ENCODE results near the gene ADARB1.
A peak's percentile ranks its signal among the peaks of the same experiment; 100 is the strongest.

Gene ADARB1

GRCh38 chr21:45168522-45168921 is 94.1 kb downstream of the ADARB1 start:
- no peak for DNase-seq
- no peak for ATAC-seq
- H3K27me3 Mint-ChIP-seq = no peaks in the 10 kb centered on the region
- peaks cover 26% of the 10 kb centered on the region for H3K4me1 Mint-ChIP-seq
- H3K27ac Mint-ChIP-seq = peak overlapping the region in 1 of 2 donors; percentile 8
- no peaks in the 10 kb centered on the region for H3K9me3 Mint-ChIP-seq
- no peak overlapping the region for H3K4me3 Mint-ChIP-seq

GRCh38 chr21:45169001-45169400 is 94.6 kb downstream of the ADARB1 start:
- DNase-seq = no peak
- no peaks in the 10 kb centered on the region for H3K27me3 Mint-ChIP-seq
- H3K9me3 Mint-ChIP-seq = no peaks in the 10 kb centered on the region
- peak overlapping the region in 1 of 2 donors; percentile 19 for H3K27ac Mint-ChIP-seq
- no peak for ATAC-seq
- peaks cover 26% of the 10 kb centered on the region for H3K4me1 Mint-ChIP-seq
- H3K4me3 Mint-ChIP-seq = no peak overlapping the region

- DNase-seq (no peak), ATAC-seq (no peak)
- Mint-ChIP-seq H3K9me3 (no peaks in the 10 kb centered on the region), H3K4me3 (no peak overlapping the region), H3K27me3 (no peaks in the 10 kb centered on the region), H3K27ac (no peak overlapping the region), H3K4me1 (peaks cover 26% of the 10 kb centered on the region)
Observed at GRCh38 chr21:45169682-45170081, 95.3 kb downstream of the ADARB1 start.

GRCh38 chr21:45170987-45171386 is 96.6 kb downstream of the ADARB1 start:
- Mint-ChIP-seq H3K4me1 (peaks cover 26% of the 10 kb centered on the region), H3K9me3 (no peaks in the 10 kb centered on the region), H3K4me3 (no peak overlapping the region), H3K27me3 (no peaks in the 10 kb centered on the region), H3K27ac (no peak overlapping the region)
- no peak for DNase-seq
- ATAC-seq = no peak

DNA sequence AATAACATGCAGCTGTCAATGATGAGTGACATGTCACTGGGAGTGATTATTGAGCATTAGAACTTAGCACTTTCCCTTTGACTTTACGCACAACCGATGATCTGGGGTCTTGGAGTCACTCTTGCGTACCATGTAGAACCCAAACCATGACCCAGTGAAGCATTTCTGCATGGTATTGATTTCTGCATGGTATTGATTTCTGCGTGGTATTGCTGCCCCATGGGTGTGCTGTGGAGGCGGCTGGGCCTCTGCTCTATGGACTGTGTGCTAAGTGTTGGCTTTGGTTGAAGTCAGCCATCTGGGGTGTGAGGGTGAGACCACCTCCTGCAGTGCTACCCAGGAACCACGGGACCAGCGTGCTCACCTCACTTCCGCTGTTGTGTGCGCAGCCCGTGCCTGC is 98.0 kb downstream of the ADARB1 start:
- H3K4me1 Mint-ChIP-seq = peaks cover 22% of the 10 kb centered on the region
- H3K4me3 Mint-ChIP-seq = no peak overlapping the region
- H3K27me3 Mint-ChIP-seq = no peaks in the 10 kb centered on the region
- no peak overlapping the region for H3K27ac Mint-ChIP-seq
- ATAC-seq (no peak), DNase-seq (no peak)
- H3K9me3 Mint-ChIP-seq = no peaks in the 10 kb centered on the region

DNA sequence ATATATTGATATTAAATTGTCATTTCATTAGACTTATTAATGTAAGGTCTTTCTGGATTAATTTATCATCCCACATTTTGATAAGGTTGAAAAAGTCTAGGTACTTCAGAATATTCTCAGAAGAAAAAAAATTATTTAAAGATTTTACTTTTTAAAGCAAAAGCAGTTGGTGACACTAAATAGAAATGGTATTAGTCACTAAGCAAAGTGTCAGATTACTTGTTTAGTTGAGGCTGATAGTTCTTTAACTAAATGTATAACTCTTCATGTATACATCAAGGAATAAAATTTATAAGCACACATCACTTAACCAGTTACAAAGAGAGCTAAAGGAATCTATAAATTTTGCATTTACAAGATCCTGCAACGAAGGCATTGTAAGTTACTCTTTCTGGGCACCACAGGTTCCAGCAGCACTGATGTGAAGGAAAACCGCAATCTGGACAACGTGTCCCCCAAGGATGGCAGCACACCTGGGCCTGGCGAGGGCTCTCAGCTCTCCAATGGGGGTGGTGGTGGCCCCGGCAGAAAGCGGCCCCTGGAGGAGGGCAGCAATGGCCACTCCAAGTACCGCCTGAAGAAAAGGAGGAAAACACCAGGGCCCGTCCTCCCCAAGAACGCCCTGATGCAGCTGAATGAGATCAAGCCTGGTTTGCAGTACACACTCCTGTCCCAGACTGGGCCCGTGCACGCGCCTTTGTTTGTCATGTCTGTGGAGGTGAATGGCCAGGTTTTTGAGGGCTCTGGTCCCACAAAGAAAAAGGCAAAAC is 101.1 kb downstream of the ADARB1 start:
- no peak overlapping the region for H3K4me3 Mint-ChIP-seq
- no peaks in the 10 kb centered on the region for H3K27me3 Mint-ChIP-seq
- H3K27ac Mint-ChIP-seq = peak overlapping the region in 1 of 2 donors; percentile 82
- H3K9me3 Mint-ChIP-seq = no peaks in the 10 kb centered on the region
- H3K4me1 Mint-ChIP-seq = peaks cover 6% of the 10 kb centered on the region
- DNase-seq (no peak), ATAC-seq (no peak)

GRCh38 chr21:45176141-45176540 is 101.8 kb downstream of the ADARB1 start:
- DNase-seq (no peak), ATAC-seq (no peak)
- H3K4me3 Mint-ChIP-seq = no peak overlapping the region
- H3K9me3 Mint-ChIP-seq = no peaks in the 10 kb centered on the region
- H3K27ac Mint-ChIP-seq = peak overlapping the region in 1 of 2 donors; percentile 50
- H3K4me1 Mint-ChIP-seq = peaks cover 2% of the 10 kb centered on the region
- no peaks in the 10 kb centered on the region for H3K27me3 Mint-ChIP-seq

DNA sequence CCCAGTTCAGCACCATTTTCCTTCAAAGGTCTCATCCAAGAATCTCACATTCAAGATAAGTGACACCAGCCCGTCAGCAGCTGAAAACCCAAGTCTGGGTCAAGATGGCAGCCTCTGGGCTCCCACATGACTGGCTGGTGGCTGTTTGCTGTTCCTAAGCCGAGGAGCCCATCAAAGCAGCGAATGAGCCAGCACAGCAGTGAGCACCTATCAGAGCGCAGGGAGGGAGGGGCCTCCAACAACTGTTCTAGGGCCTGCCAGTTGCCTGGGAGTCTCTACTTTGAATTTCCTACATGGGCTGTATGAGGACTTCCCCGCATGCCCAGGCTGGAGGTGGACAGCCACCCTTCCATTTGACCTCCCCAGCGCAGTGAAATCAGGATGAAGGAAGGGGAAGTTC is 102.7 kb downstream of the ADARB1 start:
- Mint-ChIP-seq H3K27me3 (no peaks in the 10 kb centered on the region), H3K4me3 (no peak overlapping the region), H3K27ac (no peak overlapping the region), H3K4me1 (no peaks in the 10 kb centered on the region), H3K9me3 (no peaks in the 10 kb centered on the region)
- ATAC-seq (no peak), DNase-seq (no peak)

DNA sequence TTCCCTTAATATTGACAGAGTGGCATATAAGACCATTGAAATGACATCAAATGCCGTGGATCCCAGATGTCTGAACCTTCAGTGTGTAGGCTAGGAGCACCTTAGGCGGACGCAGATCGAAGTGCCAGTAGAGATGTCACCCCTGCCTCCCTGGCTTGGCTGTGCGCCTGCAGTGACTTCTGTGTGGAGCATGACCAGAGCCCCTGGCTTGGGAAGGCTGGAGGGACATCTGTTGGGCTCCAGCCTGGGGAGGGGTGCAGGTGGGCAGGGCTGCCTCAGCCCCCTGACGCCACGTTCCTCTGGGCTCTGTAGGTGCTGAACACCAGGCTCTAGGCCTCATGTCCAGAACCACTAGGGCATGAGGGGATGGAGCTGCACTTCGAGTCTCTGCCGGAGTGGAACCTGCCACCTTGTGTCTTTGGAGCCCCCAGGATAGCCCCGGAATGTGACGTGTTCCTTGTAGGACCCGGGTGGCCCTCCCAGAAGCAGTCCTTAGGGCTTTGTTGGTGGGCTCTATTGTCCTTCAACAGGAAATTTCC is 103.8 kb downstream of the ADARB1 start:
- Mint-ChIP-seq H3K9me3 (no peaks in the 10 kb centered on the region), H3K4me1 (no peaks in the 10 kb centered on the region), H3K27ac (peak overlapping the region in 1 of 2 donors; percentile 52), H3K27me3 (no peaks in the 10 kb centered on the region), H3K4me3 (no peak overlapping the region)
- DNase-seq (no peak), ATAC-seq (no peak)

GRCh38 chr21:45178971-45179370 is 104.6 kb downstream of the ADARB1 start:
- Mint-ChIP-seq H3K27me3 (no peaks in the 10 kb centered on the region), H3K4me3 (no peak overlapping the region), H3K4me1 (no peaks in the 10 kb centered on the region), H3K9me3 (no peaks in the 10 kb centered on the region), H3K27ac (no peak overlapping the region)
- ATAC-seq (no peak), DNase-seq (no peak)

DNA sequence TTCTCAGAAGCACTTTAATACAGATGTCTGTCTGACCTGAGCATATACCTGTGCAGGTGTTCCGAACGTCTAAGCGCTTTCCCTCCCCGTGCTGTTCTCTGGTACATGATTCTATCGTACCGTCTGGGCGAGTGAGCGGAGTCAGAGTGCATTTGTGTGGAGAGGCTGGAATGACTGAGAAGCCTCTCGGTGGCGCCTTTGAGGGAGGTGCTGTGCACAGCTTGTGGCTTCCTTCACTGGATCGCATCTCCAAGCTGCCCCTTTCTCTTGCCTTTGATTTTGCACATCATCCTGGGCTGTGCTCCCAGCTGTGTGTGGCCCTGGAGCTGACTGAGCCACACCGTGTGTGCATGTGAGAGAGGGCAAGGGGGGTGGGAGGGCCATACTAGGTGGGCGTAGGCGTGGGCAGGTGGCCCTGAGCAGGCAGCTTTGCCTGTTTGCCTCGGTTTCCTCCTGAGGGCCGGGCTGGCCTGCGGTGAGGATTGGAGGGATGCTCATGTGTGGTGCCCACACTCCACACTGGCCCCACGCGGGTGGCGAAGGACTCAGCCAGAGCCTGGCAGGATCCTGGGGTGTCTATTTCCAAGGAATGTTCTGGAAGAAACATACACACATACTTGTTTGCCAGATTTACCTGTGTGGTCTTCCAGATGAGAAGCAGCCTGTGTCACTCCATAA is 105.3 kb downstream of the ADARB1 start:
- no peaks in the 10 kb centered on the region for H3K27me3 Mint-ChIP-seq
- no peaks in the 10 kb centered on the region for H3K4me1 Mint-ChIP-seq
- ATAC-seq = no peak
- H3K27ac Mint-ChIP-seq = no peak overlapping the region
- no peak overlapping the region for H3K4me3 Mint-ChIP-seq
- no peaks in the 10 kb centered on the region for H3K9me3 Mint-ChIP-seq
- DNase-seq = no peak

DNA sequence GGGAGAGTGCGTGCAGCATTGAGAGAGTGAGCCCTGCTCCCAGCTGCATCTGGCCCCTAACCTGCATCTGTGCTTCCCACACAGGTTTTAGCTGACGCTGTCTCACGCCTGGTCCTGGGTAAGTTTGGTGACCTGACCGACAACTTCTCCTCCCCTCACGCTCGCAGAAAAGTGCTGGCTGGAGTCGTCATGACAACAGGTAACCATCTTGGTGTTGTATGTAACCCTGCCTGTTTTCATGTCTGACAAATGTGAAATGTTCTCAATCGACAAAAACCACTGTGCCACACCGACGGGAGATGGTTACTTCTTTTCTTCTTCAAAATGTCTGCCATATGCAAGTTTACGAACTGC is 105.8 kb downstream of the ADARB1 start:
- DNase-seq = no peak
- no peak for ATAC-seq
- Mint-ChIP-seq H3K4me3 (no peak overlapping the region), H3K27ac (no peak overlapping the region), H3K4me1 (no peaks in the 10 kb centered on the region), H3K9me3 (peaks cover 0 to 2% of the 10 kb centered on the region in 2 donors), H3K27me3 (no peaks in the 10 kb centered on the region)

DNA sequence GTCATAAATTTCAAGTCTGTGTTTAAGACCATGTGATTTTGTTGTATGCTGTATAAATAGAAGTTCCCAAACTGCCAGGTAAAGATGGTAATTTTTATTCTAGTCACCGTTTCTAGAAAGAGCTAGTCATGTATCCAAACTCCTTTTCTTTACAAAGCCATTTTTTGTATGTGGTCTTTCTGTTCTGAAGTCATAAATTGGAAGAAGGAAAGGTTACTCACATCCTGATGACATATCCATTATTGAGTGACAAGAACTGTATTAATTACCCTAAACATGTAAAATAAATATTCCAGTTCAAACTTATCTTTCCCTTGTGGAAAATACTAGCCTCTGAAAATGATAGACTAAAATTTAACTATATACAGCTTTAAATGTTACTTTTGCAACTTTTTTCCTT is 108.6 kb downstream of the ADARB1 start:
- Mint-ChIP-seq H3K27ac (no peak overlapping the region), H3K27me3 (no peaks in the 10 kb centered on the region), H3K4me3 (no peak overlapping the region)

GRCh38 chr21:45183852-45184251 is 109.5 kb downstream of the ADARB1 start:
- ATAC-seq (no peak), DNase-seq (no peak)
- no peaks in the 10 kb centered on the region for H3K4me1 Mint-ChIP-seq
- H3K27ac Mint-ChIP-seq = no peak overlapping the region
- H3K9me3 Mint-ChIP-seq = peaks cover 10 to 21% of the 10 kb centered on the region in 2 donors
- H3K27me3 Mint-ChIP-seq = no peaks in the 10 kb centered on the region
- H3K4me3 Mint-ChIP-seq = no peak overlapping the region

More for the DNA sequence above, 108.6 kb downstream of the ADARB1 start:
- peaks cover 10 to 21% of the 10 kb centered on the region in 2 donors for H3K9me3 Mint-ChIP-seq
- ATAC-seq = no peak
- H3K4me1 Mint-ChIP-seq = no peaks in the 10 kb centered on the region
- DNase-seq = no peak

DNA sequence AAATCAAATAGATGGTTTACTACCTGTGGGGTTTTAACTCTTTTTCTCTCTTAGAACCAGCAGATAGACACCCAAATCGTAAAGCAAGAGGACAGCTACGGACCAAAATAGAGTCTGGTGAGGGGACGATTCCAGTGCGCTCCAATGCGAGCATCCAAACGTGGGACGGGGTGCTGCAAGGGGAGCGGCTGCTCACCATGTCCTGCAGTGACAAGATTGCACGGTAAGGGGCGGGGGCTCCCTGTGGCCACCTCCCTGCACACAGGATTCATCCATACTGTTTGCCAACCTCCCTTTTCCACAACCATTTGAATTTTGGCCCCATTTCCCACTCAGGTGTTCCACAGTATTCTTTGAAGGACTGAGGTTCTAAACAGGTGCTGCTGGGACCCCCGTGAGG is 110.5 kb downstream of the ADARB1 start:
- no peaks in the 10 kb centered on the region for H3K4me1 Mint-ChIP-seq

GRCh38 chr21:45186709-45187108 is 112.3 kb downstream of the ADARB1 start:
- Mint-ChIP-seq H3K9me3 (peaks cover 18 to 31% of the 10 kb centered on the region in 2 donors), H3K4me3 (no peak overlapping the region), H3K27ac (no peak overlapping the region), H3K27me3 (no peaks in the 10 kb centered on the region), H3K4me1 (no peaks in the 10 kb centered on the region)
- ATAC-seq = no peak
- DNase-seq = no peak

More for the DNA sequence above, 110.5 kb downstream of the ADARB1 start:
- no peak overlapping the region for H3K27ac Mint-ChIP-seq
- DNase-seq (no peak), ATAC-seq (no peak)
- H3K4me3 Mint-ChIP-seq = no peak overlapping the region
- no peaks in the 10 kb centered on the region for H3K27me3 Mint-ChIP-seq
- H3K9me3 Mint-ChIP-seq = peaks cover 14 to 27% of the 10 kb centered on the region in 2 donors
